Stimulated activated CD4-positive, alpha-beta T cell treated with anti-CD3 and anti-CD28 coated beads, TNF-alpha, amount 100 ng/mL, for 4 hours (primary cell): ENCODE results near the gene PODNL1.

Experiments
- DNase-seq, 3 experiments: peaks; one replicate each; pipeline ENCODE4 v3.0.0-alpha.2; 2020; ENCODE audit warnings: low read depth in 3 of 3

The PODNL1 gene

DNA sequence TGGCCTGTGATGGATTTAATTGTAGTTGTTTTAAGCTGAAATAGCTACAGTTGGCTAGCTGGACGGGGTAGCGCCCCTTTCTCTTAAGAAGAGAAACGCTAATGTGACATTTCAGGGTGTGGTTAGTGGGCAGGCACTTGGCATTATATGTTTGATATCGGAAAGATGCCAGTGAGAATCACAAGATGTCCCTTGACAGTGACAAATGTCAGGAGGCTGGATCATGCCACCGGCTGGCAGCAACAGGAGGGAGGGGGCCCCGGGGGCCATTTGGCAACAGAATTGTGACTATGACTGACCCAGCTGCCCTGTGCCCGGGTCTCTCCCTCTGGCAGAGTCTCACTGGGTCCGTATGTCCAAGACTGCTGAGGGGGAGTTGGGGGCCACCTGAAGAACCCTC lies 18.8 kb upstream of the PODNL1 start:
- DNase-seq = no peak

DNA sequence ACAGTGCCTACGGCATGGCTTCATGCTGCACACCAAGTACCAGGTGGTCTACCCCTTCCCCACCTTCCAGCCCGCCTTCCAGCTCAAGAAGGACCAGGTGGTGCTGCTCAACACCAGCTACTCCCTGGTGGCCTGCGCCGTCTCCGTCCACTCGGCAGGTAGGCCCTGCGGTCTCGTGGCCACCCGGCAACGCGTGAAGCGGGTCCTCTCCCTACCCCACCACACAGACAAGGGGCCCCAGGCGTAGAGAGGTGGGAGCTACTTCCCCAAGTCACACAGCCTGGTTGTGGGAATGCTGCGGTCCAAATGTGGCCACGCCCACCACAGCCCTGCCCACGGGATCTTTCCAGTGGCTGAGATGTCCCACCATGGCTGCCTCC lies 18.1 kb upstream of the PODNL1 start:
- no peak for DNase-seq

DNA sequence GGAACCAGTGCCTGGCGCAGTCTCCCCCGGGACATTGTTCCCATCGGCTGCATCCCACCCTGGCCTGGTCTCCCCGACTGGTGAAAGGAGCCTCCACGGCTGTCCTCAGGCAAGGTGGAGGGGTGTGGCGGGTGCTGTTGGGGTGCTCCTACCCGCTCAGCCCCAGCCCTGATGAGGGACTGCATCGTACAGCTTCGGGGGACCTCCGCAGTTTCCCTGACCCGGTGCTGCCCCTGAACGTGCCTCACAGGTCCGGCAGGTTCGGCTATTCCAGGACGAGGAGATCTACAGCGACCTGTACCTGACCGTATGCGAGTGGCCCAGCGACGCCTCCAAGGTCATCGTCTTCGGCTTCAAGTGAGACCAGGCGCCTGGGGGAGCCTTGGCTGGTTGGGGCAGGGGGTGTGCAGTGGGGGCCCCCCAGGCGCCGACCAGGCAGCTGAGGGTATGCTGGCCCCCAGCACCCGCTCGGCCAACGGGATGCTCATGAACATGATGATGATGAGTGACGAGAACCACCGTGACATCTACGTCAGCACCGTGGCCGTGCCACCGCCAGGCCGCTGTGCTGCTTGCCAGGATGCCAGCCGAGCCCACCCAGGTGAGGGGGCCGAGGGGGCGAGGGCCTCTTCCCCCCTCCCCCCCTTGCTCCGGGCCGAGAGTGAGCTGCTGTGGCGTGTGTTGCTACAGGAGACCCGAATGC lies 17.6 kb upstream of the PODNL1 start:
- DNase-seq = no peak

DNA sequence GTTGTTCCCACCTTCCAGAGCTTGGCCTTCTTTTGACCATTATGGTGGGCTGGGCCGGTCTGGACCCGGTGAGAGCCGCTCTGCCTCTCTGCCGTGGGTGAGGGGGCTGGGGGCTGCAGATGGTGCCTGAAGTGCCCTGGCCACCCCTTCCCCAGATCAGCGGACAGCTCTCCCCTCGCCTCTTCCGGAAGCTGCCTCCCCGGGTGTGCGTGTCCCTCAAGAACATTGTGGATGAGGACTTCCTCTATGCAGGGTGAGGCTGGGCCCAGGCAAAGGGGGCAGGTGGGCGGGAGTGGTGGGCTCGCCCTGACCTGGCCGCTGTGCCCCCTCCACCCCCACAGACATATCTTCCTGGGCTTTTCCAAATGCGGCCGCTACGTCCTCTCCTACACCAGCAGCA lies 16.0 kb upstream of the PODNL1 start:
- DNase-seq = no peak

DNA sequence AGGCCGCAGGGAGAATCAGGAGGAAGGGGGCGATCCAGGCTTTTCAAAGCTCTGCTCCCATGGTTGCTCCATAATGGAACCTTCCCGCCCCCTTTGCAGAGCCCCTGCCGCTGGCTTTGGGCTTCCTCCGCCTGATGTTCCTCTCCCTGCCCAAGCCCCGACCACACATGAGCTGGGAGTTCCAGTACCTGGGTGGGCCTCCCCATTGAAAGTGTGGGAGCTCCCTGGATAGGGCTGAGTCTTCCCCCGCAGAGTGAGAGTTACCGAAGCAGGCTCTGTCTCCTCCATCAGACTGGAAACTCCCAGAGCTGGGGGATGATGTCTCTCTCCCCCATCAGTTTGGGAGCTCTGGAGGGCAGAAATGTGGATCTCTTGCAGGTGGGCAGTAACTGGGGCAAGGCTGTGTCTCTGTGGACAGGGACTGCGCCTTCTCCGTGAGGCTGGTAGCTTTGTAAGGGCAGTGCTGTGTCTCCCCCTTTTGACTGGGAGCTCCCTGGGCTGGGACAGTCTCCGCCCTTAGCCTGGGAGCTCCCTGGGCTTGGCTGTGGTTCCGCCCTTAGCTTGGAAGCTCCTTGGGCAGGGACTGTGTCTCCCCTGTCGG lies 14.8 kb upstream of the PODNL1 start:
- no peak for DNase-seq

DNA sequence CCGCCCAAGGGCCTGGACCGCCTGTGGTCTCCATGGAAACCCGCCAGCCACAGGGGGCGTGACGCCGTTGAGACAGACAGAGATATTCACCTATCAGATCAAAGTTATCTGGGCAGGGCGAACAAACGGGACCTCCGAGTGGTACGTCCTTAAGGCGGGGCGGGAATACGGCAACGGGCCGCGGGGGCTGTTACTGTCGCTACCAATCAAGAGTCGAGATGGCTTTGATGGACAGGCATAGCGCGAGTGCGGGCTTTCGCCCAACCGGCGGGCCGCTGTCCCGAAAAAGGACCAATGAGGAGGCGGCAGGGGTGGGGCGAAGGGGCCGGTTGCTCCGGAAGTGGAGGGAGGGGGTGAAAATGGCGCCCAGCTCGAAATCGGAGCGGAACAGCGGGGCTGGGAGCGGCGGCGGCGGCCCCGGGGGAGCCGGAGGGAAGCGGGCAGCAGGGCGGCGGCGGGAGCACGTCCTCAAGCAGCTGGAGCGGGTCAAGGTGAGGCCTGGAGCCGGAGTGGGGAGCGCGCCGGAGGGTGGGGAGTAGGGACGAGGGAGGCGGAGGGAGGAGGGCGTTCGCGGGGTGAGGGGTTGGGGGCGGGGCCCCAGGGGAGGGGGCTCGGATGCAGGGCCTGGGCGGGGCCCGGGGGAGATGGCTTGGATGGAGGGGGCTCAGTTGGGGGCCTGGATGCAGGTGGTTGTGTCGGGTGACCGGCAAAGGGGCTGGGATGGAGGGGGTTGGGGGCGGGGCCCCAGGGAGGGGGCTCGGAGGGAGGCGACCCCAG lies 14.1 kb upstream of the PODNL1 start, which contains the start of gene DCAF15:
DCAF15 (plus strand) TSS at position 356 of the 777 bp plus-strand sequence; CDS start at position 360, 4 bp downstream.
- DNase-seq = peak; percentile 91 to 99 (median 99)

DNA sequence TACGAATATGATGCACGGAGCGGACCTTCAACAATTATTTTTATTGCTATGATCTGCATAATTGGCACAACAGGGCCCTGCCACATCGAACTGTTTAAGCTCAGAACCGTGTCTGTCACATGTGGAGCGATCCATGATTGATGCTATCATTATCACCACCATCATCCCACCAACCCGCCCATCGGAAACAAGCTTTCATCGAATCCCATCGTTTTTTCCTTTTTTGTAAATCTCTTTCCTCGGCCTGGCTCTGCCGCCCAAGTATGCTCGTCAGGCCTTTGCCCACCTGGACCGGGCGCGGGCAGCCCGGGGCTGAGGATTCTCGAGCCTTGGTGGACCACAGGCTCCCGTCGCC lies 13.6 kb upstream of the PODNL1 start:
- no peak for DNase-seq

DNA sequence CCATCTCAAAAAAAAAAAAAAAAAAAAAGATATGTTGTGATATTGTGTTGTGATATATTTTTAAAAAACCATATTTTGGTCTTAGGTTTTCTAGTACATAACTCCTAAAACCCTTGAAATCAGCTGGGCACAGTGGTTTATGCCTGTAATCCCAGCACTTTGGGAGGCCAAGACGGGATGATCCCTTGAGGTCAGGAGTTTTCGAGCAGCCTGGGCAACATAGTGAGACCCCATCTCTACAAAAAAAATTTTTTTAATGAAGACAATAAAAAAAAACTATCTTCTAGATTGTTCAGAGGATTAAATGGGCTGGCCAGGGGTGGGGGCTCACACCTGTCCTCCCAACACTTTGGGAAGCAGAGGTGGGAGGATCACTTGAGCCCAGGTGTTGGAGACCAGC lies 12.8 kb upstream of the PODNL1 start:
- no peak for DNase-seq

DNA sequence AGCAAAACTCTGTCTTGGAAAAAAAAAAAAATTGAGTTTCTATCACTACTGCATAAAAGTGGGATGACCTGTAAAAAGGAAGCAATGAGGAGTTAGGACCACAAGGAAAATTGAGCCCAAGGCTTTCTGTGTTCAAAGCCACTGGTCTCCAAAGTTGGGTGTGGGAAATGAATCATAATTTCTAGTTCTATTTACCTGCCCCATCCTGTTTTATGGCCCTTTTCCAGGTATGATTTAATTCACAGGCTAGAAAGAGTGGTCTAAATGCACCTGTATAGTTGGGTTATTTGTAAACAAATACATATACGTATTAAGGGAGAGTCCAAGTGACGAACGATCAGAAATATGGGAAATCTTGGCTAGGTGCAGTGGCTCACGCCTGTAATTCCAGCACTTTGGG lies 8.2 kb upstream of the PODNL1 start:
- DNase-seq = no peak

DNA sequence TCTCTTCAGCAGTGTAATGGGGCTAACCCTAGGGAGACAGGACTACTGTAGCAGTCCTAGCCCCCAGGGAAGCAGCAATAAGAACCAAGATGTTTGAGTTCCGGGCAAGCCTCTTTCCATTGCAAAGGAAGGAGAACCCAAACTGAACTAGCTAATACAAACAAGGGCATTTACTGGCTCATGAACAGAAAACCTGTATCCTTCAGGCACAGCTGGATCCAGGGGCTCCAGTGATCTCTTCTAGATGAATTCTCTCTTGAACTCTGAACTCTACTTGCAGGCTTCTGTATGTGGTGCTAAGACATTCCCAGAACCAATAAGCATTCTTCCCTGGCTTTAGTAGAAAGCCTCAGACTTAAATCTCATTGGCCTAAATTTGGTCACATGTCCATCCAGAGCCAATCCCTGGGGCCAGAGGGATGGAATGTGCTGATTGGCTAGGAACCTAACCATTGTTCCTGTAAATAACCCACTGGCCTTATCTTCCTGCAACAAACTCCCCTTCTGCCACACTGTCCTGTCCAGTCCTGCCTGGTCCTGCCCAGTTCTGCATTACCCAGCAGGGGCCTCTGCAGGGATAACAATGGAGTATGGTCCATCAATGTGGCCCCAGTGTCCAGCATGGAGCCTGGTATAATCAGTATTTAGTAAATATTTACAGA lies 3.9 kb upstream of the PODNL1 start:
- no peak for DNase-seq

DNA sequence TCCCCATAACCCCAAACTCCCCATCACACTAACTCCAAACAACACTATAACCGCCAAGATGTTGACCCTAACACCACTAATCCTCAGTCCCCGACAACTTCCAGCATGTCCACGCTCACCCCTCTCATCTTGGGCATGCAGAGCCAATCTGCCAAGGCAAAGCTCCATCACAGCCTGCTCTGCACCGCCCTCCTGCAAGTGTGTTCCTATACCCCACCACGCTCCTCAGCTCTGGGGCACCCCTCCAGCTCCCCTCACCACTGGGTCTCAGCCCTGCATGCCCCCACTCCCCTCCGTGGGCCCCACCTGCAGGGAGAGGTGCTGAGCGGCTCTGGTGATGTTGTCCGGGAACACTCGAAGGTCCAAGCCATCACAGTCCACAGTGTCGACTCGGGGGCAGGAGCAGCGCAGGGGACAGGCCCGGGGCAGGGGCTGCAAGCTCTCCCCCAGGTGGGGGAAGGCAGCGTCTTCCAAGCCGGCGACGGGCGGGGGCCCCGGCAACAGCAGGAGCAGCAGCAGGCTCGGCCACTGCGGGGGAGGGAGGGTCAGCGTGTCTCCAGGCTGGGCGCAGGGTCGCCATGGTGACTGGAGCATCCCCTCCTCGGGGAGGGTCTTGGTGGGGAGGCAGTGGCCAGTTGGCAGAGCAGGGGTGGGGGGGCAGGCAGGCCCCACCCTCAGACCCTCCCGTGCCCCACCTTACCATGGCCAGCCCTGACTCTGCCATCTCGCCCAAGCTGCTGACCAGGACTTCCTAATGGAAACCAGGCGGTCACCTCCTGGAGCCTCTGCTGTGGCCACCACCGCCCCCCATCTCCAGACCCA lies 527 bp downstream of the PODNL1 start:
- DNase-seq = no peak

DNA sequence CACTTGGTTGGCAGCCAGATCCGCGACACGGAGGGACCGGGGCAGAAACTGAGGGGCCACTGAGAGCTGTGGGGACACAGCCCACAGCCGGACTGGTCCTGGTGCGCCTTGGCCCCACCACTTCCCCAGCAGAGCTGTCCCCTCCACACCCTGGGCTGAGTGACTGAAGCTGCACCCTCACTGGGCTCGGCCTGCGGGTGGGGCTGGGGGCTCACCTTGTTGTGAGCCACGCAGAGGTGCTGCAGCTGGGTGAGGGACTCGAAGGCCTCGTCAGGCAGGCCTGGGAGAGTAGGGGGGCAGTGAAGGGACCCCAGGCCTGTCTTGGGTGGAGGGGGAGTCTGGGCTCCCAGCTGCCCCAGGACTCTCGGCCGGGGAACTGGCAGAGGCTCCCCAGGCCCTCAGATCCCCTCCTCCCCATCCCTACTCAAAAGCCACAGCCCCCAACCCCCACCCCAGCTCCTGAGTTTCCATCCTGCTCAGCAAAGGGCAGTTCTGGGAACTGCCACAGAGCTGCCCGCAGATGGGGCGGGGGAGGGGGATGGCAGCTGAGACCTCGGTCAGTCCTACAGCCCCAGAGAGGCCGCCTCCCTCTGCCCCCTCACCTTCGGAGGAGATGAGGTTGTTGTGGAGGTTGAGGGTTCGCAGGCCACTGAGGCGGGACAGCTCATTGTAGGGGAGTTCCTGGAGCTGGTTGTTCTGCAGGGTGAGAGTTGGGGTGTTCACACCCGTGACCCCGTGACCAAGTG lies 2.3 kb downstream of the PODNL1 start:
- no peak for DNase-seq

DNA sequence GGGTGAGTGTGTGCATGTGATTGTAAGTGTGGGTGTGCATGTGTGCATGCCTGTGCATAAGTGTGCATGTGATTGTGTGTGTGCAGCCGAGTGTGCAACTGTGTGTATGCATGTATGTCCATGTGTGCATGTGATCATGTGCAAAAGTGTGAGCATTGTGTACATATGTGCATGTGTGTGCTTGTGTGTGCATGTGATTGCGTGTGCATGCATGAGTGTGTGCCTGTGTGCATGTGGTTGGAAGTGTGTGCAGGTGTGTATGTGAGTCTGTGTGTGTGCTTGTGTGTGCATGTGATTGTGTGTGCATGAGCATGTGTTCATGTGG lies 3.5 kb downstream of the PODNL1 start:
- no peak for DNase-seq

DNA sequence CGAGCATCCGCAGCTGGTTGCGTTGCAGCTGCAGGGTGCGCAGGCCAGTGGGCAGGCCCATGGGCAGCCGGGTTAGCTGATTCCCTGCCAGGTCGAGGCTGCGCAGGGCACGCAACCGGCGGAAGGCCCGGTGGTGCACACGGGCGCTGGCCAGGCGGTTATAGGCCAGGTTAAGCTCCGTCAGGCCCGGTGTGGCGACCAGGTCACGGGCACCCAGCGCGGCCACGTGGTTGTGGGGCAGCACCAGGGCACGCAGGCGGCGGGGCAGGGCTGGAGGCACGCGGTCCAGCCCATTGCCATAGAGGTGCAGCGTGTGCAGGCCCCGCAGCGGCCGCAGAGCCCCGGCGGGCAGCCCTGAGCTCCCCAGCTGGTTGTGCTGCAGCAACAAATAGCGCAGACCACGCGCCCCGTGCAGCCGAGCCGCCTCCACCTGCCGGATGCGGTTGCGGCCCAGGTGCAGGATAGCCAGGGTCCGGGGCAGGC lies 5.3 kb downstream of the PODNL1 start:
- no peak for DNase-seq

DNA sequence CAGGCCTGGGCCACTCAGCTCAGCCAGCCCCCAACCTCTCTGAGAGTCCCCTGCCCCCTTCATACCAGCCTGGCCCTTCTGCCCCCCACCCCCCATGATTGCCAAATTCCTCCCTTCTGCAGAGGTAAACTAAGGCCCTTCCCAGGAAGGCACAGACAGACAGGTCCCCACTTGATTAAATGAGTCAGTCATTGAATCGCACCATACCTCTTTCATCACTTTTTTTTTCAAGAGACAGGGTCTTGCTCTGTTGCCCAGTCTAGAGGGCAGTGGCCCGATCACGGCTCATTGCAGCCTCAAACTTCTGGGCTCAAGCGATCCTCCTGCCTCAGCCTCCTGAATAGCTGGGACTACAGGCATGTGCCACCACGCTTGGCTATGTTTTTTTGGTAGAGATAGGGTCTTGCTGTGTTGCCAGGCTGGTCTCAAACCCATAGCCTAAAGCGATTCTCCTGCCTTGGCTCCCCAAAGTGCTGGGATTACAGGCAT lies 6.0 kb downstream of the PODNL1 start:
- no peak for DNase-seq

DNA sequence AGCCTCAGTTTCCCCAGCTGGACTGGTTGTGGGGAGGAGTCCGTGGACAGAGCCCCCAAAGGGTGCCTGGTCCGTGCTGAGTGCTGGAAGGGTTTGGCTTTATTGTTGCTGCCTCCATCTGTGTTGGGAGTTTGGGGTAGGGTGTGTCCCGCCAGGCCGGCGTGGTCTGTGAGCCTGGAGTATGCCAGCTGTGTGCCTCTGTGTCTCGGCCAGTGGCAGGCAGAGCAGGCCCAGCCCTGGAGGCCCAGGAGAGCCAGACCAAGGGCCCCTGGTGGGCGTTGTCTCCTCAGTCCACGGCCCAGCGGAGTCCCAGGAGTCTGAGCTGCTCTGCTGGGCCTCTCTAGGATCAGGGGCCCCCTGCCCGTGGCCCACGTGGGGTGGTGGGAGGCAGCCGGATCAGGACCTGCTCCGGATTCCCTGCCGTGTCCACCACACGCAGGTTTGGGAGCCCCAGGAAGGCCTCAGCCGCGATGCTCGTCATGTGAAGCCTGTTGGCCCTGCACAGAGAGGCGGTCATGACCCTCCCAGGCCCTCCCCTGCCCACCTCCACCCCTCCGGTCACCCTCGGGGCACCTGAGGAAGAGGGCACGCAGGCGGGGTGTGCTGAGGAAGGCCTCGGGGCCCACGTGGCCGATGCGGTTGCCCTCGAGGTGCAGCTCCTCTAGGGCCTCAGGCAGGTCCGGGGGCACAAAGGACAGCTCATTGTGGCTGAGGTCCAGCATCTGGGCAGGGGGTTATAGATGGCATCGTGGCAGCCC lies 6.6 kb downstream of the PODNL1 start:
- DNase-seq = no peak

DNA sequence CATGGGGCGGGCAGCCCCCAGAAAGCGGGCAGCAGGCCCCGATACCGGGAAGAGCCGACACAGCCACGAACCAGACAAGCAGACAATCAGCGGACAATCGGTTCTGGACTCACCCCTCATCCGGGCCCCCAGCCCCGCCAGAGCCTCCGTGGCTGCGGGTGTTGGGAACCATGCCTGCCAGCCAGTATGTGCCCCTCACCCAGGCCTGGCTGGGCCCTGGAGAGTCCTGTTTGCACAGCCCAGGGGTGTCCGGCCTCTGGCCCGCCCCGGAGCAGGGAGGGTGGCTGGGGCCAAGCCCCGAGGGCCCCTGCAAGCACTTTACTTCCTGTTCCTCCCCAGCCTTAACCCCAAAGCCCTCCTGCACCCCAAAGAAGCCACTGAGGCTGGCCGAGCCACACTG lies 7.8 kb downstream of the PODNL1 start:
- no peak for DNase-seq

DNA sequence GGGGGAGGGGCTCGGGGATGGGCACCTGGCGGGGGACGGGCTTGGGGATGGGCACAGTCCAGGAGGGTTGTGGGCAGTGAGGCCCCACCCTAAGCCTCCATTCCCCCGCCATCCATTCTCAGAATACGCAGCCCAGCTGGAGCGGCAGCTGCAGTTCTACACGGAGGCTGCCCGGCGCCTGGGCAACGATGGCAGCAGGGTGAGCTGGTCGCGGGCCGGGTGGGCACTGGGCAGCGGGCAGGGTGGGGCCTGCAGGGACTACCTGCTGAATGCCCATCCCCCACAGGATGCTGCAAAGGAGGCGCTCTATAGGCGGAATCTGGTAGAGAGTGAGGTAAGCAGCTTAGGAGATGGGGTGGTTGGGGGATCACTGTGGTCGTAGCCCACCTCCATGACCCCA lies 8.3 kb downstream of the PODNL1 start:
- no peak for DNase-seq

DNA sequence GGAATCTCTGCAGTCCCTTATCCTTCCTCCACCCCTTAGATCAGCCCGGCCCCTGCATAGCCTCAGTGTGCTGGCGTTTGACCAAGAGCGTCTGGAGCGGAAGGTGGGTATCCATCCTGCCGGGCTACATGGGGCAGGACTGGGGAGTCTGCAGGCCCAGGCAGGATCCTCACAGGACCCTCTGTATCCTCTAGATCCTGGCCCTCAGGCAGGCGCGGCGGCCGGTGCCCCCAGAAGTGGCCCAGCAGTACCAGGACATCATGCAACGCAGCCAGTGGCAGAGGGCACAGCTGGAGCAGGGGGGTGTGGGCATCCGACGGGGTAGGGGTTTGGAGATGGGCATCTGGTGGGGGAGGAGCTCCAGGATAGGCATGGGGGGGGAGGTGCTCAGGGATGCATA lies 8.9 kb downstream of the PODNL1 start:
- DNase-seq = no peak

DNA sequence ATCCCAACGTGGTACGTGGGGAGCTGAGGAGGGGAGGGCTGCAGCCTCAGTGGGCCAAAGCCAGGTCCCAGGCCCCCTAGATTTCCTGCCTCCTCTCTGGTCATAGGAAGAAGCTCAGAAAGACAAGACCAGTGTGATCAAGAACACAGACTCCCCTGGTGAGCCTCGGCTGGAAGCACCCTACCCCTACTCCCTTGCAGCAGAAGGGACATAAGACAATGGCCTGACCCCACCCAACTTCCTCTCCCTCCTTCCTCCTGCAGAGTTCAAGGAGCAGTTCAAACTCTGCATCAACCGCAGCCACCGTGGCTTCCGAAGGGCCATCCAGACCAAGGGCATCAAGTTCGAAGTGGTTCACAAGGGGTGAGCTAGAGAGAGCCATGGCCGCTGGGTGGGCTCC lies 11.5 kb downstream of the PODNL1 start:
- DNase-seq = no peak
